MM.1S (cell line): ENCODE data around the gene NTRK2.

Experiments
- DNase-seq: peaks from one replicate; pipeline ENCODE4 v3.0.0-alpha.2; 2015
- H2AFZ ChIP-seq: fragments of 300-600 bp; sonication (generic); 2 replicates; pipeline ENCODE4 v1.6.0; 2016; ENCODE audit warnings: antibody characterized with exemption, low read length
- H3F3A ChIP-seq: fragments of 300-600 bp; sonication (generic); 2 replicates; pipeline ENCODE4 v1.6.1; 2016; ENCODE audit warnings: mild to moderate bottlenecking, antibody characterized with exemption, low read length, moderate library complexity, mixed read lengths; ENCODE audit not compliant: insufficient read depth
- H3K27ac ChIP-seq: fragments of 300-600 bp; sonication (generic); 2 replicates; pipeline ENCODE4 v1.5.1; 2016; ENCODE audit warnings: mild to moderate bottlenecking, low read length
- H3K27me3 ChIP-seq: fragments of 300-600 bp; sonication (generic); replicated peaks from 2 replicates; pipeline ENCODE4 v1.6.0; 2016; ENCODE audit warnings: low read length; ENCODE audit not compliant: insufficient read depth
- H3K36me3 ChIP-seq: fragments of 300-600 bp; sonication (generic); replicated peaks from 2 replicates; pipeline ENCODE4 v1.6.1; 2016; ENCODE audit warnings: mild to moderate bottlenecking, low read length, mixed read lengths; ENCODE audit not compliant: insufficient read depth
- H3K4me1 ChIP-seq: fragments of 300-600 bp; sonication (generic); 2 replicates; pipeline ENCODE4 v1.6.1; 2016; ENCODE audit warnings: low read length, mixed read lengths
- H3K4me2 ChIP-seq: fragments of 300-600 bp; sonication (generic); 2 replicates; pipeline ENCODE4 v1.6.0; 2016; ENCODE audit warnings: low read depth, low read length
- H3K4me3 ChIP-seq: fragments of 300-600 bp; sonication (generic); 2 replicates; pipeline ENCODE4 v1.5.1; 2016; ENCODE audit warnings: low read length, mixed read lengths
- H3K79me2 ChIP-seq: fragments of 300-600 bp; sonication (generic); 2 replicates; pipeline ENCODE4 v1.6.1; 2016; ENCODE audit warnings: mixed run types, low read length, mixed read lengths
- H3K9ac ChIP-seq: fragments of 300-600 bp; sonication (generic); 2 replicates; pipeline ENCODE4 v1.6.1; 2016; ENCODE audit warnings: low read length, mixed read lengths
- H3K9me2 ChIP-seq: fragments of 300-600 bp; sonication (generic); replicated peaks from 2 replicates; pipeline ENCODE4 v1.6.1; 2016; ENCODE audit warnings: mild to moderate bottlenecking, low read length, mixed read lengths; ENCODE audit not compliant: insufficient read depth
- H3K9me3 ChIP-seq: fragments of 300-600 bp; sonication (generic); replicated peaks from 2 replicates; pipeline ENCODE4 v1.6.1; 2016; ENCODE audit warnings: mild to moderate bottlenecking, low read length, mixed read lengths; ENCODE audit not compliant: insufficient read depth
- H4K20me1 ChIP-seq: fragments of 300-600 bp; sonication (generic); 2 replicates; pipeline ENCODE4 v1.6.1; 2016; ENCODE audit warnings: mild to moderate bottlenecking, low read length, moderate library complexity, mixed read lengths; ENCODE audit not compliant: insufficient read depth
- EZH2 ChIP-seq: fragments of 300-600 bp; sonication (generic); optimal IDR thresholded peaks from 2 replicates; pipeline ENCODE3; 2017; ENCODE audit warnings: low read depth, mild to moderate bottlenecking, antibody characterized with exemption, low read length, mixed read lengths
- EZH2phosphoT487 ChIP-seq: fragments of 300-600 bp; sonication (generic); IDR thresholded peaks from 2 replicates; pipeline ENCODE4 v1.6.1; 2018; ENCODE audit warnings: antibody characterized with exemption, low read length
- TF ChIP-seq, protein P1 (sequence below): fragments of 300-600 bp; sonication (generic); IDR thresholded peaks from 2 replicates; pipeline ENCODE4 v1.5.1; 2016; ENCODE audit warnings: antibody characterized with exemption, low read length, mixed read lengths

Gene NTRK2

DNA sequence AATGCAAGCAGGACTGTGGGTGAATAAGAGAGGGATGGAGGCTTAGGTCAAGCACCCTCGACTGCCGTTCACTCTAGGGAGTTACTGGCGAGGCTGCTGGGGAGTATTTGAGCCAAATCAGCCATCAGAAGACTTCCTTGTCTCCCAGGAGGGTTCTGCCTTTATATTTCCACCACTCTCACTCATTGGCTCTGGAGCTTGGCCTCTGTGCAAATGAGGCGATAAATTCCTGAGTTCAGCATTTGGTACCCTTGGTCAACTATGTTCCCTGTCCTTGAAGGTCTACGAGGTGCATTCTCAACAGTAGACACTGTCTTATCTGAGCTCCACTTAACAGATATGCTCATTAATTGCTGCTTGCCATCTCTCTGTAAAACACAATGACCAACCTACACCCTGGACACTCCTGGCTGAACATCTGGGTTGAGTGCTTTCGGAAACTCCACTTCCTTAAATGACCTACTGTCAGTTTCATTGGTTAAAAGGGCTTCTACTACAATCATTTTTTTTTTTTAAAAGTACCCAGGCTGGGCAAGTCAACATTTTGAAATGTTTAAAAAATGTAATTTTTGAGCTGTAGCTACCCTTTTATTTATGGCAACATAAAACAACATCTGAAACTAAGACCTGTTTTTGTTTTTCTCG is 153.2 kb downstream of the NTRK2 start:
- Histone ChIP-seq H3K4me2 (peak overlapping the region; percentile 90), H3K9me2 (no peaks in the 10 kb centered on the region), H4K20me1 (no peaks in the 10 kb centered on the region), H3K9me3 (no peaks in the 10 kb centered on the region), H3K27ac (peak overlapping the region; percentile 80), H3K79me2 (no peaks in the 10 kb centered on the region), H2AFZ (peak overlapping the region; percentile 49), H3K4me3 (peak overlapping the region; percentile 50; the same call in 1 of the 2 replicates), H3K9ac (peak overlapping the region; percentile 16), H3K27me3 (no peaks in the 10 kb centered on the region), H3K4me1 (peaks cover 46% of the 10 kb centered on the region), H3K36me3 (no peaks in the 10 kb centered on the region), H3F3A (peaks cover 31% of the 10 kb centered on the region)
- TF ChIP-seq, protein P1, sequence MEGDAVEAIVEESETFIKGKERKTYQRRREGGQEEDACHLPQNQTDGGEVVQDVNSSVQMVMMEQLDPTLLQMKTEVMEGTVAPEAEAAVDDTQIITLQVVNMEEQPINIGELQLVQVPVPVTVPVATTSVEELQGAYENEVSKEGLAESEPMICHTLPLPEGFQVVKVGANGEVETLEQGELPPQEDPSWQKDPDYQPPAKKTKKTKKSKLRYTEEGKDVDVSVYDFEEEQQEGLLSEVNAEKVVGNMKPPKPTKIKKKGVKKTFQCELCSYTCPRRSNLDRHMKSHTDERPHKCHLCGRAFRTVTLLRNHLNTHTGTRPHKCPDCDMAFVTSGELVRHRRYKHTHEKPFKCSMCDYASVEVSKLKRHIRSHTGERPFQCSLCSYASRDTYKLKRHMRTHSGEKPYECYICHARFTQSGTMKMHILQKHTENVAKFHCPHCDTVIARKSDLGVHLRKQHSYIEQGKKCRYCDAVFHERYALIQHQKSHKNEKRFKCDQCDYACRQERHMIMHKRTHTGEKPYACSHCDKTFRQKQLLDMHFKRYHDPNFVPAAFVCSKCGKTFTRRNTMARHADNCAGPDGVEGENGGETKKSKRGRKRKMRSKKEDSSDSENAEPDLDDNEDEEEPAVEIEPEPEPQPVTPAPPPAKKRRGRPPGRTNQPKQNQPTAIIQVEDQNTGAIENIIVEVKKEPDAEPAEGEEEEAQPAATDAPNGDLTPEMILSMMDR, result no peak
- no peak for TF ChIP-seq EZH2phosphoT487
- TF ChIP-seq EZH2, result no peak
- peak; percentile 62 for DNase-seq

DNA sequence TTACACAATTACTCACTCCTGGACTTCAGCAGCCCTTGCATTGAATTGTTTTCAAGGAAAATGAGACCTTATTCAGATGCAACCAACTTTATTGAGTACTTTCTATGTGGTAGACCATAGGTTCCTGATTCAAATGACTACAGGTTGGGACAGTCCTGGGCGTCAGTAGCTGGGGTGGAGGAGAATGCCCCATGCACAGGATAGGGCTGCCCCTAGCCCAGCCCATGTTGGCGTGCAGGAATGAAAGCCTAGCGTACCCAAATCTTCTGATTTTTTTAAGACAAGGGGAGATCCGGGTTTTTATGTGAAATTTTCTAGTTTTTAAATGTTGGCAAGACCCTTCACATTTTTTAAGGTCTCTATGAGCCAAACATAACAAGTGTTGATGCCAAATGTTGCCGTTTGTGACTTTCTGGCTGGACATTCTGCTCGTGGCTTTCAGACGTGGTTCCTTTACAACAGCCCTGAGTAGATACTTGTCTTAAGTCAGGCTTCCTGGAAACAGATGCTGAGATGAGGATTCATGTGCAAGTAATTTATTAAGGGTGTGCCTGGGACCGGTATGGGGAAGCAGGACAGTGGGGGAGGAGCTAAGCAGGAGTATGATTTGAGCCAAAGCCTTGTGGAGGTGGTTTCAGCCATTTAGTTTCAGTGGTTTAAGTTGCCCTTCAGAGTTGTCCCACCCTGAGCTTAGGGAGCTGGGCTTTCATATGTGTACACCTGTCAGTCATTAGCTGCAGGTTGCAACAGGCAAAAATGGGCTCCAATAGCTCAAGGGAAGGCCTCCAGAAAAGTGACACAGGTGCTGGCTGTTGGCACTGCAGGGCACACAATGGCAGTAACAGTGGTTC is 154.1 kb downstream of the NTRK2 start:
- peak; percentile 93 for DNase-seq
- Histone ChIP-seq H2AFZ (peak overlapping the region; percentile 20; the same call in 1 of the 2 replicates), H3K27me3 (no peaks in the 10 kb centered on the region), H3K9ac (peak overlapping the region; percentile 16), H3K36me3 (no peaks in the 10 kb centered on the region), H3K27ac (peak overlapping the region; percentile 80), H3K79me2 (no peaks in the 10 kb centered on the region), H3K4me3 (peak overlapping the region; percentile 50), H3K9me3 (no peaks in the 10 kb centered on the region), H4K20me1 (no peaks in the 10 kb centered on the region), H3K4me2 (peak overlapping the region; percentile 90), H3F3A (peaks cover 31% of the 10 kb centered on the region), H3K4me1 (peaks cover 46% of the 10 kb centered on the region), H3K9me2 (no peaks in the 10 kb centered on the region)
- TF ChIP-seq, protein P1, result no peak
- TF ChIP-seq EZH2phosphoT487, result no peak
- no peak for TF ChIP-seq EZH2

DNA sequence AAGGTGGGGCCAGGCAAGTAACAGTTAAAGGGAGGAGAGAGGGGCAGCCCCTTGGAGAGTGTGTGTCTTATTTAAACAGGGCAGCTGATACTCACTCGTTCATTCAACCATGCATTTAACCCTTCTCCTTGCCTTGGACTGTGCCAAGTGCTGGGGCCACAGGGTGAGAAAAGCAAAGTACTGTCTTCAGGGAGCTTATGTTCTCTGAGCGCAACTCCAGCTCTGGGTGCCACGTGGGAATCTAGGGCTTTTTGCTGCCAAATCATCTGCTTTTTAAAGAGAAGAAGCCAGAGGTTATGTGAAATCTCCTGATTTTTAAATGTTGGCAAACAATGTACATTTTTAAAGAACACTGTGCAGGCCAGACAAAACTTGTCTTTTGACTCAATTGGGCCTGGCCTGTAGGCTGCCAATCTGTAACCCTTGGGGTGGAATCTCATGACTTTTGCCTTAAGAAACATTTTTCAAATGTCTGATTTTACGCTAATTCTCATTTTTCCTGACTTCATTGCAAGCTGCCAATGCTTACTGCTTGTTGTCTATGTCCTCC is 157.8 kb downstream of the NTRK2 start:
- TF ChIP-seq EZH2 (no peak), EZH2phosphoT487 (no peak)
- TF ChIP-seq, protein P1, result no peak
- H3K9me2 ChIP-seq, result no peaks in the 10 kb centered on the region

More for the DNA sequence above, 157.8 kb downstream of the NTRK2 start:
- peaks cover 25% of the 10 kb centered on the region for H3F3A ChIP-seq
- H3K27me3 ChIP-seq, result no peaks in the 10 kb centered on the region
- no peaks in the 10 kb centered on the region for H3K36me3 ChIP-seq
- no peaks in the 10 kb centered on the region for H3K79me2 ChIP-seq
- no peak for DNase-seq
- H3K4me1 ChIP-seq, result peaks cover 29% of the 10 kb centered on the region
- no peak overlapping the region for H3K4me3 ChIP-seq
- H2AFZ ChIP-seq, result no peak overlapping the region
- H3K27ac ChIP-seq, result no peak overlapping the region
- no peak overlapping the region for H3K4me2 ChIP-seq
- H3K9ac ChIP-seq, result no peak overlapping the region
- H3K9me3 ChIP-seq, result no peaks in the 10 kb centered on the region
- H4K20me1 ChIP-seq, result no peaks in the 10 kb centered on the region
